ENCODE measurements around the gene TMEM86B. TPM values are rescaled to one million over a fixed set of nuclear protein-coding genes. Genes with fewer than 3 reads are reported as not detected.

Gene TMEM86B, protein sequence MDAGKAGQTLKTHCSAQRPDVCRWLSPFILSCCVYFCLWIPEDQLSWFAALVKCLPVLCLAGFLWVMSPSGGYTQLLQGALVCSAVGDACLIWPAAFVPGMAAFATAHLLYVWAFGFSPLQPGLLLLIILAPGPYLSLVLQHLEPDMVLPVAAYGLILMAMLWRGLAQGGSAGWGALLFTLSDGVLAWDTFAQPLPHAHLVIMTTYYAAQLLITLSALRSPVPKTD
- 0.59 and 1.4 TPM in 2 replicates for total RNA-seq

DNA sequence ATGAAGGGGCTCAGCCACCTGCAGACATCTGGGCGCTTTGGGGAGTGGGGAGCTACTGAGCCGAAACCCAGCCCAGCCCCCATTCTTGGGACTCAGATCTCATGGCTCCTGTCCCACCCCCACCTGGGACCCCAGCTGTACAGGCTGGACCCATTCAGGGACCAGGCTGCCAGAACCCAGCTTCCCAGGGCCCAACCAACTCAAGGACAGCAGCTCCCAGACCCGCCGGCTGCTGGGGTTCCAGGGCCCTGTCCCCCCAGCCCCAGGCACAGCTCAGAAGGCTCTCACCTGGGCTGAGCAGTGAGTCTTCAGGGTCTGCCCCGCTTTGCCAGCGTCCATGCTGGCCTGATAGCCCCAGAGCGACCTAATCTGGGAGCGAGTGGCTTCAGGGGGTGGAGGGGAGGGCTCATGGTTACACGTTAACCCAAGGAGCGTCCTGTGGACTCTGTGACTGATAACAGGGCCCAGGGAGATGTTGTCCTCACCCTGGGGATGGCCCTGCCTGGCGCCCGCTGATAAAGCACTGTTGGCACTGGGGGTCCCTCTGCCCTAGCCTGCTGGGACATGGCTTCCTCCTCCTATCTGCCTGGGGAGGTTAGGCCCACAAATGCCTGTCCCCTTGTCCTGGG lies at the start of gene TMEM86B:
TMEM86B (minus strand) TSS at position 361 of the 629 bp plus-strand sequence; CDS start at position 339, 22 bp downstream.

DNA sequence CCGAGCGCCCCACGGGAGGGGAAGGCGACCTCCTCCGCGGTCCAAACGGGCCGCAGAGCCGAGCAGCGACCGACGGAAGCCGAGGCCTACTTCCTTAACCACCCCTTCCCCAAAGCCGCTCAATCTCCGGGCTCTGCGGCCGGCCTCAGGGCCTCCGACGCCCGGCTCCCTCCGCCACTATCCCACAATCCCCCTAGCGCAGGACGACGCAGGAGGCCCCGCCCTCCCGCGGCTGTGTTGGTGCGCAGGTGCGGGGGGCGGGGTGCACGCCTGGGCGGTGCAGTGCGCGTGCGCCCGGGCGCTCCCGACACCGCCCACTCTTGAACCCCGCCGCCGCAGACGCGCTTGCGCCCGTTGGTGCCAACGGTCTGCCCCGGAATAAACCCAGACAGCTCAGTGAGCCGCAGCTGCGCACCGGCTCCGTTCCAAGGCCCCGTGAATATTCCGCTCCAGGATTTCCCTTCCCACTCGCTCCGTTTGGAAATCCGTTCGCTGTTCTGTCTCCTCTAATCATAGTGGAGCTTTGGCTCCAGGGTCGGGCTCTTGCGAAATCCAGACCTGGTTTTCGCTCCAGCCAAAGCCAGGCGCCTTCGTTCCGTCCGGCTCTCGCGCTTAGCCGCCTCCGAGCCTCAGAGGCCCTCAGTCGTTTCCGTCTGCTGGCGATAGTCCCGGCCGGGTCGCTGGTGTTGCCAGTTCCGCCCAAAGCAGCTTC lies 30.4 kb upstream of the TMEM86B start, which contains the start of gene PPP6R1:
PPP6R1 (minus strand) TSS at position 190 of the 712 bp plus-strand sequence. CDS start 11,914 bp downstream, outside the sequence.

DNA sequence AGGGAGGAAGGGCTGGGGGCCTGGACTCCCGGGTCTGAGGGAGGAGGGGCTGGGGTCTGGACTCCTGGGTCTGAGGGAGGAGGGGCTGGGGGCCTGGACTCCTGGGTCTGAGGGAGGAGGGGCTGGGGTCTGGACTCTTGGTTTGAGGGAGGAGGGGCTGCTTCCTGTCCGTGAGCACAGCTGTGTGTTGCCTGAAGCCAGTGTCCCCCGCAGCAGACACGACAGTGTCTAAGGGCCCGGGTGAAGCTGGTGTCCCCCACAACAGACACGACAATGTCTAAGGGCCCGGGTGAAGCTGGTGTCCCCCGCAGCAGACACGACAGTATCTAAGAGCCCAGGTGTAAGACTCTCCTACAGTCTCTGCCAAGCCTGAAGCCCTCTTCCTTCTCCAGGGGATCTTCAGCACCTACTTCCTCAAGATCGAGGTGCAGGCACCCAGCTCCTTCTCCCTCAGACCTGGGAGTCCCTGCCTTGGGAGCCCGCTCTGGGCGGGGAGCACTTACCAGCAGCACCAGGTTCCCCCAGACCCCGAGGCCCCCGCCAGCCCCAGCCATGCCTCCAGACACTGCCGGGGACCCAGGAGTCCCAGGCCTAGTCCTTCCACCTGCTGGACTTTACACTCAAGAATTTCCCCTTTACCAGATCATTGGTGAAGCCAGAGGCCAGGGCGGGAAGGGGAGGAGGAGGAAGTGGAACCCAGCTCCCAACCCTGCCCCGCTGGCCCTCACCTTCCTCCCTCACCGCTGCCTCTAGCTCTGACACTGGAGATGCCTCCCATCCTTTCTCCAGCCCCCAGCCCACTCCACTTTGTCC lies 19.5 kb downstream of the TMEM86B start, which contains the start of gene PTPRH:
PTPRH (minus strand) TSS at position 622 of the 813 bp plus-strand sequence; CDS start at position 554, 68 bp downstream.

DNA sequence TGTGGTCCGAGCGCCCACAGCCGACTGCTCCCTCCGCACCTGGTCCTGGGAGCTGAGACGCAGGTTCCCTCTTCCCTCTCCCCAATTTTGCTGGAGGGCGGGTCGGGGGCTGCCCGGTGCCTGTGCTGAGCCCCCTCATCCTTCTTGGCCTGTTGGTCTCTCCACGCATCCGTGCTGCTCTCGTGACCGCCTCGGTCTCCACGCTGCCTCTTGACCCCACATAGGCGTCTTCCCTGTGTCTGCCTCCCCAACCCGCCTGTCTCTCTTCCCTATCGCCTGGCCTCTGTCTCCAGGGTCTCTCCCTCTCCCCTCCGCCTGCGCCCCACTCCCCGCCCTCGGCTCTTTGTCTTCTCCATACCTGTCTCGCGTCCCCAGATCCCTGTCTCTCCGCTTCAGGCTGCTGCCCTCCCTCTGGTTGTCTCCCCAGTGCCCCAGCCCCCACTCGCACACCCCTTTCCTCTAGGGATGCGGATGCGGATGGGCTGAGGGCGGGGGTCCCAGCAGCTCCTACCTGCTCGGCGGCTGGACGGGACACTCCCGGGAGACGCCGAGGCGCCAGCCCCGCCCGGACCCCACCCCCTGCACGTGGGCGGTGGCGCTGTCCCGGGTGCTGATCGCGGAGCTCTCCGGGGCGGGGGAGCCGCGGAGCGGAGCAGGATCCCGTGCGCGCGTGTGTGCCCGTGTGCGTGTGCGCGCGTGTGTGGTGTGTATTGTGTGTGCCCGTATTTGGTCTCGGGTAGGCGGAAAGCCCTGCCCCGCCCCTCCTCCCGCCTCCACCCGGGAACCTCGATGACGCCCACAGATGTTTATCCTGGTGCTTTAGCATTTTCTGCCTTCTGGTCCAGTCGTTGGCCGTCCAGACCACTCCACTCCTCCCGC lies 48.7 kb downstream of the TMEM86B start, which contains the start of gene SYT5:
SYT5 (minus strand) TSS at position 684 of the 879 bp plus-strand sequence. CDS start 1,248 bp downstream, outside the sequence.

Other genes starting within 250 kb of the TMEM86B start
- 0.18 TPM in 1 of 2 replicates, not detected in the other for gene GP6, start 190.5 kb downstream of the TMEM86B start, total RNA-seq
- gene RDH13, start 165.6 kb downstream of the TMEM86B start, total RNA-seq = 7.4 and 10.3 TPM in 2 replicates
- gene EPS8L1, start 152.9 kb downstream of the TMEM86B start, total RNA-seq = 0.30 and 1.3 TPM in 2 replicates
- gene PPP1R12C, start 111.1 kb downstream of the TMEM86B start, total RNA-seq = 29.4 and 46.6 TPM in 2 replicates
- 1.5 and 3.0 TPM in 2 replicates for gene TNNT1, start 79.6 kb downstream of the TMEM86B start, total RNA-seq
- not detected in 2 replicates for gene TNNI3, start 71.0 kb downstream of the TMEM86B start, total RNA-seq
- 0.30 and 0.65 TPM in 2 replicates for gene DNAAF3, start 62.1 kb downstream of the TMEM86B start, total RNA-seq
- gene SYT5, start 48.5 kb downstream of the TMEM86B start, total RNA-seq = not detected in 2 replicates
- 4.2 and 5.0 TPM in 2 replicates for gene PTPRH, start 19.3 kb downstream of the TMEM86B start, total RNA-seq
- gene PPP6R1, start 30.3 kb upstream of the TMEM86B start, total RNA-seq = 30.9 and 63.4 TPM in 2 replicates
- 22.9 and 34.8 TPM in 2 replicates for gene HSPBP1, start 51.3 kb upstream of the TMEM86B start, total RNA-seq
- 6.5 and 16.4 TPM in 2 replicates for gene BRSK1, start 55.2 kb upstream of the TMEM86B start, total RNA-seq
- not detected in 2 replicates for gene TMEM150B, start 96.6 kb upstream of the TMEM86B start, total RNA-seq
- gene KMT5C, start 111.1 kb upstream of the TMEM86B start, total RNA-seq = 9.5 and 9.8 TPM in 2 replicates
- 0.09 TPM in 1 of 2 replicates, not detected in the other for gene COX6B2, start 126.0 kb upstream of the TMEM86B start, total RNA-seq
- gene GARIN5B, start 134.5 kb upstream of the TMEM86B start, total RNA-seq = not detected in 2 replicates
- gene IL11, start 141.7 kb upstream of the TMEM86B start, total RNA-seq = 14.4 and 33.9 TPM in 2 replicates
- not detected in 2 replicates for gene TMEM190, start 148.1 kb upstream of the TMEM86B start, total RNA-seq
- gene TMEM238, start 155.5 kb upstream of the TMEM86B start, total RNA-seq = 0.30 and 0.32 TPM in 2 replicates
- 212 and 468 TPM in 2 replicates for gene RPL28, start 157.2 kb upstream of the TMEM86B start, total RNA-seq
- gene UBE2S, start 179.0 kb upstream of the TMEM86B start, total RNA-seq = 72.5 and 94.4 TPM in 2 replicates
- not detected in 2 replicates for gene SHISA7, start 214.5 kb upstream of the TMEM86B start, total RNA-seq
- 29.4 and 47.2 TPM in 2 replicates for gene ISOC2, start 232.9 kb upstream of the TMEM86B start, total RNA-seq
- gene C19orf85, start 236.0 kb upstream of the TMEM86B start, total RNA-seq = not detected in 2 replicates
- gene ZNF628, start 247.9 kb upstream of the TMEM86B start, total RNA-seq = 1.5 and 3.0 TPM in 2 replicates